K562 (cell line): ENCODE measurements around the gene LY6G6C. TPM values are rescaled to one million over a fixed set of nuclear protein-coding genes. Genes with fewer than 3 reads are reported as not detected.

ENCODE experiments used
- BRCA1 ChIP-seq, 2 experiments: fragments of 450-650 bp in 1 of 2; sonication (generic) in 1 of 2; formaldehyde crosslinking in 1 of 2; IDR thresholded peaks; 2 replicates each; pipeline versions ENCODE4 v1.5.0 to v1.6.1; 2017 to 2020; ENCODE audit warnings: mild to moderate bottlenecking in 1 of 2, missing genetic modification reagents in 1 of 2
- CBX8 ChIP-seq: fragments of 200-600 bp; sonication (generic); IDR thresholded peaks from 2 replicates; pipeline ENCODE4 v1.6.1; 2012; ENCODE audit warnings: borderline replicate concordance, mixed run types, low read depth, mild to moderate bottlenecking, moderate library complexity, mixed read lengths, low read length, control low read depth, inconsistent platforms; ENCODE audit not compliant: poor library complexity, severe bottlenecking; ENCODE audit errors: extremely low read depth
- PRMT5 ChIP-seq: sonication (generic); formaldehyde crosslinking; IDR thresholded peaks from 2 replicates; pipeline ENCODE4 v1.5.0; 2020; ENCODE audit warnings: missing genetic modification reagents
- STAG1 ChIP-seq: sonication (generic); formaldehyde crosslinking; IDR thresholded peaks from 2 replicates; pipeline ENCODE4 v1.5.0; 2020; ENCODE audit warnings: missing genetic modification reagents, borderline replicate concordance
- TARDBP ChIP-seq: fragments of 450-650 bp; IDR thresholded peaks from 2 replicates; pipeline ENCODE4 v1.6.1; 2016
- XRCC5 ChIP-seq: fragments of 200-400 bp; formaldehyde crosslinking; IDR thresholded peaks from 2 replicates; pipeline ENCODE4 v1.6.1; 2017; ENCODE audit warnings: low read depth, mild to moderate bottlenecking, low read length
- ZNF696 ChIP-seq: fragments of 250-450 bp; sonication (Bioruptor Pico); conservative IDR thresholded peaks from 2 replicates; pipeline ENCODE4 v1.4.0; 2020; ENCODE audit warnings: mild to moderate bottlenecking, moderate library complexity
- polyA plus RNA-seq, 8 experiments: library from polyadenylated mRNA; depleted of rRNA in 4 of 8; stranded (reverse) in 5 of 8; unstranded in 3 of 8; fragments of >200 nt; fragmentation: Nextera tagmentation in 2 of 8; fragmentation: Illumina TruSeq in 1 of 8; extraction: Ambion mirVana in 2 of 8; extraction: Trizol in 1 of 8; gene quantifications; 2 replicates each; pipeline versions ENCODE4 v1.2.1 to v1.2.3, GENCODE V29; 2011 to 2014; ENCODE audit warnings: inconsistent platforms in 1 of 8, missing spikeins in 1 of 8
- total RNA-seq, 7 experiments: library from RNA; depleted of rRNA in 6 of 7; stranded (reverse); fragments of >200 nt in 6 of 7; fragmentation: Illumina TruSeq in 2 of 7; extraction: Trizol in 2 of 7; gene quantifications; 2 replicates each; pipeline versions ENCODE4 v1.2.1 to v1.2.3, GENCODE V29; 2011 to 2021; ENCODE audit warnings: low replicate concordance in 1 of 7
- TF ChIP-seq, protein P1 (sequence below): fragments of 150-350 bp; IDR thresholded peaks from 2 replicates; pipeline ENCODE4 v1.6.1; 2014; ENCODE audit warnings: low read depth, mild to moderate bottlenecking, low read length, borderline replicate concordance
- TF ChIP-seq, protein P2 (sequence below), 2 experiments: fragments of 450-650 bp; IDR thresholded peaks; 2 replicates each; pipeline ENCODE4 v1.6.1; 2016
- TF ChIP-seq, protein P3 (sequence below): fragments of 450-650 bp; IDR thresholded peaks from 2 replicates; pipeline ENCODE4 v1.7.1; 2018; ENCODE audit warnings: mild to moderate bottlenecking, low read depth; ENCODE audit not compliant: partially characterized antibody

Gene LY6G6C
- total and polyA plus RNA-seq, 9 of the 15 experiments (the other 6 are each of a cell fraction or from before 2014, with no cell fraction given), result 0.06 to 0.20 TPM; not detected in 7

DNA sequence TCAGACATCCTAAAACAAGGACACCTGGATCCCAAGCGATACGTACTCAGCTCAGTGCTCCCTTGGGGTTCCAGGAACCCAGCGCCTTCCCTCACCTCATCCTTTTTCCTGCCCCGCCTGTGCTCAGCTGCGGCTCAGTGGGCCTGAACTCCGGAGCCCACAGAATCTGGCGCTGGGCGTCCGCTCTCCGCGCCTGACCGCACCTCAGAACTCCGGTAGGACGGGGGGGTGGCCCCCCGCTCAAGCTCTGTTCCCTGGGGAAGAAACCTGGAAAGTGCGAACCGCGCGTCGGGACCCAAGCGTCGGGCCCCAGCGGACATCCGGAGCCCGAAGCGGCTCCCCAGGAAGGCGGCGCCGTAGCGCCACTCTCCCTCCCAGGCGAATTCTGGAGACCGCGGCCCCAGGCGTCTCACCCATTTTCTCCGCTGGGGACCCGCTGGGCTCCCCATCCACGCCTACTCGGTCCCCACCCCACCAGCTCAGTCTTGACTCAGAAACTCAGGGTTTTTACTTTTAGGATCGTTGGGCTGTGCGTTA is 40.3 kb downstream of the LY6G6C start (continued):
- TF ChIP-seq, protein P1, sequence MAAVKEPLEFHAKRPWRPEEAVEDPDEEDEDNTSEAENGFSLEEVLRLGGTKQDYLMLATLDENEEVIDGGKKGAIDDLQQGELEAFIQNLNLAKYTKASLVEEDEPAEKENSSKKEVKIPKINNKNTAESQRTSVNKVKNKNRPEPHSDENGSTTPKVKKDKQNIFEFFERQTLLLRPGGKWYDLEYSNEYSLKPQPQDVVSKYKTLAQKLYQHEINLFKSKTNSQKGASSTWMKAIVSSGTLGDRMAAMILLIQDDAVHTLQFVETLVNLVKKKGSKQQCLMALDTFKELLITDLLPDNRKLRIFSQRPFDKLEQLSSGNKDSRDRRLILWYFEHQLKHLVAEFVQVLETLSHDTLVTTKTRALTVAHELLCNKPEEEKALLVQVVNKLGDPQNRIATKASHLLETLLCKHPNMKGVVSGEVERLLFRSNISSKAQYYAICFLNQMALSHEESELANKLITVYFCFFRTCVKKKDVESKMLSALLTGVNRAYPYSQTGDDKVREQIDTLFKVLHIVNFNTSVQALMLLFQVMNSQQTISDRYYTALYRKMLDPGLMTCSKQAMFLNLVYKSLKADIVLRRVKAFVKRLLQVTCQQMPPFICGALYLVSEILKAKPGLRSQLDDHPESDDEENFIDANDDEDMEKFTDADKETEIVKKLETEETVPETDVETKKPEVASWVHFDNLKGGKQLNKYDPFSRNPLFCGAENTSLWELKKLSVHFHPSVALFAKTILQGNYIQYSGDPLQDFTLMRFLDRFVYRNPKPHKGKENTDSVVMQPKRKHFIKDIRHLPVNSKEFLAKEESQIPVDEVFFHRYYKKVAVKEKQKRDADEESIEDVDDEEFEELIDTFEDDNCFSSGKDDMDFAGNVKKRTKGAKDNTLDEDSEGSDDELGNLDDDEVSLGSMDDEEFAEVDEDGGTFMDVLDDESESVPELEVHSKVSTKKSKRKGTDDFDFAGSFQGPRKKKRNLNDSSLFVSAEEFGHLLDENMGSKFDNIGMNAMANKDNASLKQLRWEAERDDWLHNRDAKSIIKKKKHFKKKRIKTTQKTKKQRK, result no peak
- TF ChIP-seq PRMT5 (CRISPR knock-in tag) (0 out of 2 replicates have a peak, but pooled peaks have one; percentile 53), ZNF696 (CRISPR knock-in tag) (no peak), CBX8 (no peak), STAG1 (CRISPR knock-in tag) (0 out of 2 replicates have a peak, but pooled peaks have one; percentile 17), XRCC5 (peak; percentile 4; the same call in 1 of the 2 replicates), BRCA1 (IDR thresholded peaks at IDR 0.05) (no peak), BRCA1 (CRISPR knock-in tag; IDR thresholded peaks at IDR 0.05) (0 out of 2 replicates have a peak, but pooled peaks have one; percentile 43), TARDBP (0 out of 2 replicates have a peak, but pooled peaks have one; percentile 13)
- TF ChIP-seq, protein P2, sequence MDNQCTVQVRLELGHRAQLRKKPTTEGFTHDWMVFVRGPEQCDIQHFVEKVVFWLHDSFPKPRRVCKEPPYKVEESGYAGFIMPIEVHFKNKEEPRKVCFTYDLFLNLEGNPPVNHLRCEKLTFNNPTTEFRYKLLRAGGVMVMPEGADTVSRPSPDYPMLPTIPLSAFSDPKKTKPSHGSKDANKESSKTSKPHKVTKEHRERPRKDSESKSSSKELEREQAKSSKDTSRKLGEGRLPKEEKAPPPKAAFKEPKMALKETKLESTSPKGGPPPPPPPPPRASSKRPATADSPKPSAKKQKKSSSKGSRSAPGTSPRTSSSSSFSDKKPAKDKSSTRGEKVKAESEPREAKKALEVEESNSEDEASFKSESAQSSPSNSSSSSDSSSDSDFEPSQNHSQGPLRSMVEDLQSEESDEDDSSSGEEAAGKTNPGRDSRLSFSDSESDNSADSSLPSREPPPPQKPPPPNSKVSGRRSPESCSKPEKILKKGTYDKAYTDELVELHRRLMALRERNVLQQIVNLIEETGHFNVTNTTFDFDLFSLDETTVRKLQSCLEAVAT (IDR thresholded peaks at IDR 0.05), result peak in 1 of 2 experiments; percentile 38; a peak in 1 of 4 replicates
- TF ChIP-seq, protein P3, sequence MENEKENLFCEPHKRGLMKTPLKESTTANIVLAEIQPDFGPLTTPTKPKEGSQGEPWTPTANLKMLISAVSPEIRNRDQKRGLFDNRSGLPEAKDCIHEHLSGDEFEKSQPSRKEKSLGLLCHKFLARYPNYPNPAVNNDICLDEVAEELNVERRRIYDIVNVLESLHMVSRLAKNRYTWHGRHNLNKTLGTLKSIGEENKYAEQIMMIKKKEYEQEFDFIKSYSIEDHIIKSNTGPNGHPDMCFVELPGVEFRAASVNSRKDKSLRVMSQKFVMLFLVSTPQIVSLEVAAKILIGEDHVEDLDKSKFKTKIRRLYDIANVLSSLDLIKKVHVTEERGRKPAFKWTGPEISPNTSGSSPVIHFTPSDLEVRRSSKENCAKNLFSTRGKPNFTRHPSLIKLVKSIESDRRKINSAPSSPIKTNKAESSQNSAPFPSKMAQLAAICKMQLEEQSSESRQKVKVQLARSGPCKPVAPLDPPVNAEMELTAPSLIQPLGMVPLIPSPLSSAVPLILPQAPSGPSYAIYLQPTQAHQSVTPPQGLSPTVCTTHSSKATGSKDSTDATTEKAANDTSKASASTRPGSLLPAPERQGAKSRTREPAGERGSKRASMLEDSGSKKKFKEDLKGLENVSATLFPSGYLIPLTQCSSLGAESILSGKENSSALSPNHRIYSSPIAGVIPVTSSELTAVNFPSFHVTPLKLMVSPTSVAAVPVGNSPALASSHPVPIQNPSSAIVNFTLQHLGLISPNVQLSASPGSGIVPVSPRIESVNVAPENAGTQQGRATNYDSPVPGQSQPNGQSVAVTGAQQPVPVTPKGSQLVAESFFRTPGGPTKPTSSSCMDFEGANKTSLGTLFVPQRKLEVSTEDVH, result peak; percentile 7
